Measurements from ENCODE around the gene HLA-DMA. TPM values are rescaled to one million over a fixed set of nuclear protein-coding genes. Genes with fewer than 3 reads are reported as not detected.
A peak's percentile ranks its signal among the peaks of the same experiment; 100 is the strongest.

Gene HLA-DMA
- total and polyA plus RNA-seq, 2 of the 13 experiments (the other 11 are each of a cell fraction or from before 2014, with no cell fraction given): 0.70 to 0.71 TPM

DNA sequence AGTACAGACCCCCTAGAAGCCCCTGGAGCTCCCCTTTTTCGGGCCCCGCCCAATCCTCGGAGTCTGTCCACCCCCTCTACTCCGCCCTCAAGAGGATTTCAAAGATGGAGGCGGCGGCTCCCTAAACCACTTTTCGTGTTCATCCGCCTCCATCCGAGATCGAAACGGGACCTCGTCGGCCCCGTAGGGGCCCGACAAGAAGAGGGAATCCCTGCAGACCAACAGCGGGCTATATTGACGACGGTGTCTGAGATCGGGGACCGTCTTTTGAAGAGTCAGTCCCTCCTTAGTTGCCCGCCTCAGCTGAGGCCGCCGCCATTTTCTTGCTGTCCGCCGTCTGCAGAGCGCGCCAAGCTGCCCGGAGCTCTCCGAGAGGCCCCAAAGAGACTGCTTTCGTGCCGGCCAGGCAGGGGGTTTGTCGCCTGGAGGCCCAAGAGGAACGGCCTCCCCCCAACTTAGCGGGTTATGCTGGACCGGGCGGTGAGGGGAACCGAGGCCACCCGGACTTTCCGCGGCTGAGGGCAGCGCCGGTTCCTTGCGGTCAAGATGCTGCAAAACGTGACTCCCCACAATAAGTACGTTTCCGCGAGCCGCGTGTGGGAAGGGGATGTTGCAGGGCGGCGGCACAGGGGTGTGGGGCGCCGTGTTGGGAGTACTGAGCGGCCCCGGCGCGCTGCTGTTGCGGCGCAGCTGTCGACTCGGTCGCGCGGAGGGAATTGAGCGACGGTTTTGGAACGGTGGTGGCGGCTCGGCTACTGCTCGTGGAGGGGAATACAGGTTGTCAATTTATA, 19.7 kb upstream of the HLA-DMA start (continued):
- TF ChIP-seq, protein P1, sequence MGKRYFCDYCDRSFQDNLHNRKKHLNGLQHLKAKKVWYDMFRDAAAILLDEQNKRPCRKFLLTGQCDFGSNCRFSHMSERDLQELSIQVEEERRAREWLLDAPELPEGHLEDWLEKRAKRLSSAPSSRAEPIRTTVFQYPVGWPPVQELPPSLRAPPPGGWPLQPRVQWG (CRISPR knock-in tag; IDR thresholded peaks at IDR 0.05; ENCODE audit: borderline replicate concordance, low read depth): no peak
- TF ChIP-seq AFF4 (CRISPR knock-in tag; IDR thresholded peaks at IDR 0.05): peak; percentile 37; the same call in 1 of the 2 replicates
- TF ChIP-seq SMAD3 (CRISPR knock-in tag; IDR thresholded peaks at IDR 0.05): 0 out of 2 replicates have a peak, but pooled peaks have one; percentile 4
- TF ChIP-seq ZNF749 (CRISPR knock-in tag; IDR thresholded peaks at IDR 0.05; ENCODE audit: borderline replicate concordance): no peak
- peak; percentile 75 for TF ChIP-seq KDM2A (CRISPR knock-in tag; IDR thresholded peaks at IDR 0.05; ENCODE audit: borderline replicate concordance, low read depth)
- TF ChIP-seq NONO (IDR thresholded peaks at IDR 0.05): no peak
- no peak; the same call in 1 of the 2 replicates for TF ChIP-seq NONO (CRISPR knock-in tag; conservative IDR thresholded peaks at IDR 0.05)
- TF ChIP-seq MYC (CRISPR knock-in tag; IDR thresholded peaks at IDR 0.05; ENCODE audit: borderline replicate concordance): 0 out of 2 replicates have a peak, but pooled peaks have one; percentile 3
- peak; percentile 96 for TF ChIP-seq ASH2L (IDR thresholded peaks at IDR 0.05; ENCODE audit: insufficient read length, low read depth, low read length)
- no peak for TF ChIP-seq ZSCAN31 (CRISPR knock-in tag; IDR thresholded peaks at IDR 0.05; ENCODE audit: low read depth)
- TF ChIP-seq, protein P2, sequence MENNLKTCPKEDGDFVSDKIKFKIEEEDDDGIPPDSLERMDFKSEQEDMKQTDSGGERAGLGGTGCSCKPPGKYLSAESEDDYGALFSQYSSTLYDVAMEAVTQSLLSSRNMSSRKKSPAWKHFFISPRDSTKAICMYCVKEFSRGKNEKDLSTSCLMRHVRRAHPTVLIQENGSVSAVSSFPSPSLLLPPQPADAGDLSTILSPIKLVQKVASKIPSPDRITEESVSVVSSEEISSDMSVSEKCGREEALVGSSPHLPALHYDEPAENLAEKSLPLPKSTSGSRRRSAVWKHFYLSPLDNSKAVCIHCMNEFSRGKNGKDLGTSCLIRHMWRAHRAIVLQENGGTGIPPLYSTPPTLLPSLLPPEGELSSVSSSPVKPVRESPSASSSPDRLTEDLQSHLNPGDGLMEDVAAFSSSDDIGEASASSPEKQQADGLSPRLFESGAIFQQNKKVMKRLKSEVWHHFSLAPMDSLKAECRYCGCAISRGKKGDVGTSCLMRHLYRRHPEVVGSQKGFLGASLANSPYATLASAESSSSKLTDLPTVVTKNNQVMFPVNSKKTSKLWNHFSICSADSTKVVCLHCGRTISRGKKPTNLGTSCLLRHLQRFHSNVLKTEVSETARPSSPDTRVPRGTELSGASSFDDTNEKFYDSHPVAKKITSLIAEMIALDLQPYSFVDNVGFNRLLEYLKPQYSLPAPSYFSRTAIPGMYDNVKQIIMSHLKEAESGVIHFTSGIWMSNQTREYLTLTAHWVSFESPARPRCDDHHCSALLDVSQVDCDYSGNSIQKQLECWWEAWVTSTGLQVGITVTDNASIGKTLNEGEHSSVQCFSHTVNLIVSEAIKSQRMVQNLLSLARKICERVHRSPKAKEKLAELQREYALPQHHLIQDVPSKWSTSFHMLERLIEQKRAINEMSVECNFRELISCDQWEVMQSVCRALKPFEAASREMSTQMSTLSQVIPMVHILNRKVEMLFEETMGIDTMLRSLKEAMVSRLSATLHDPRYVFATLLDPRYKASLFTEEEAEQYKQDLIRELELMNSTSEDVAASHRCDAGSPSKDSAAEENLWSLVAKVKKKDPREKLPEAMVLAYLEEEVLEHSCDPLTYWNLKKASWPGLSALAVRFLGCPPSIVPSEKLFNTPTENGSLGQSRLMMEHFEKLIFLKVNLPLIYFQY (CRISPR knock-in tag; IDR thresholded peaks at IDR 0.05; ENCODE audit: borderline replicate concordance): no peak
- 0 out of 2 replicates have a peak, but pooled peaks have one; percentile 47 for TF ChIP-seq THAP8 (CRISPR knock-in tag; IDR thresholded peaks at IDR 0.05; ENCODE audit: borderline replicate concordance)
- TF ChIP-seq GPN1 (CRISPR knock-in tag; IDR thresholded peaks at IDR 0.05; ENCODE audit: borderline replicate concordance): no peak; the same call in 1 of the 2 replicates
- TF ChIP-seq DNMT1 (CRISPR knock-in tag; IDR thresholded peaks at IDR 0.05): no peak
- no peak for TF ChIP-seq SMARCE1 (IDR thresholded peaks at IDR 0.05; ENCODE audit: borderline replicate concordance)
- no peak for TF ChIP-seq BCL6 (CRISPR knock-in tag; IDR thresholded peaks at IDR 0.05)
- peak; percentile 24; the same call in 1 of the 2 replicates for TF ChIP-seq KDM3A (CRISPR knock-in tag; IDR thresholded peaks at IDR 0.05; ENCODE audit: low read depth)
- TF ChIP-seq, protein P3, sequence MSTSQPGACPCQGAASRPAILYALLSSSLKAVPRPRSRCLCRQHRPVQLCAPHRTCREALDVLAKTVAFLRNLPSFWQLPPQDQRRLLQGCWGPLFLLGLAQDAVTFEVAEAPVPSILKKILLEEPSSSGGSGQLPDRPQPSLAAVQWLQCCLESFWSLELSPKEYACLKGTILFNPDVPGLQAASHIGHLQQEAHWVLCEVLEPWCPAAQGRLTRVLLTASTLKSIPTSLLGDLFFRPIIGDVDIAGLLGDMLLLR (CRISPR knock-in tag; IDR thresholded peaks at IDR 0.05): no peak
